ENCODE data around the gene PPP6R1. TPM values are rescaled to one million over a fixed set of nuclear protein-coding genes. Genes with fewer than 3 reads are reported as not detected.

PPP6R1 gene
- total RNA-seq = 39.8 TPM
- long read RNA-seq, transcript PPP6R1-201 (24 exons, 3,961 nt) = major isoform, 145 of 207 reads
- long read RNA-seq, partial matches to known transcripts = 28 of 207 reads
- long read RNA-seq, other reads (novel, unspliced or antisense) = 29 of 207 reads

DNA sequence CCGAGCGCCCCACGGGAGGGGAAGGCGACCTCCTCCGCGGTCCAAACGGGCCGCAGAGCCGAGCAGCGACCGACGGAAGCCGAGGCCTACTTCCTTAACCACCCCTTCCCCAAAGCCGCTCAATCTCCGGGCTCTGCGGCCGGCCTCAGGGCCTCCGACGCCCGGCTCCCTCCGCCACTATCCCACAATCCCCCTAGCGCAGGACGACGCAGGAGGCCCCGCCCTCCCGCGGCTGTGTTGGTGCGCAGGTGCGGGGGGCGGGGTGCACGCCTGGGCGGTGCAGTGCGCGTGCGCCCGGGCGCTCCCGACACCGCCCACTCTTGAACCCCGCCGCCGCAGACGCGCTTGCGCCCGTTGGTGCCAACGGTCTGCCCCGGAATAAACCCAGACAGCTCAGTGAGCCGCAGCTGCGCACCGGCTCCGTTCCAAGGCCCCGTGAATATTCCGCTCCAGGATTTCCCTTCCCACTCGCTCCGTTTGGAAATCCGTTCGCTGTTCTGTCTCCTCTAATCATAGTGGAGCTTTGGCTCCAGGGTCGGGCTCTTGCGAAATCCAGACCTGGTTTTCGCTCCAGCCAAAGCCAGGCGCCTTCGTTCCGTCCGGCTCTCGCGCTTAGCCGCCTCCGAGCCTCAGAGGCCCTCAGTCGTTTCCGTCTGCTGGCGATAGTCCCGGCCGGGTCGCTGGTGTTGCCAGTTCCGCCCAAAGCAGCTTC, at the start of gene PPP6R1:
PPP6R1 (minus strand) TSS at position 190 of the 712 bp plus-strand sequence. CDS start 11,914 bp downstream, outside the sequence.
- H3K9me3 ChIP-seq (replicated peaks) = no peaks in the 10 kb centered on the region
- no peaks in the 10 kb centered on the region for H3K27me3 ChIP-seq (ENCODE audit: low read depth)
- peak; percentile 98 for DNase-seq
- H3K27ac ChIP-seq (replicated peaks) = peak within 1 kb of the TSS; percentile 90
- peak within 1 kb of the TSS; percentile 99 for H3K4me3 ChIP-seq
- H3K36me3 ChIP-seq = peaks cover 8% of the 10 kb centered on the region
- H3K4me1 ChIP-seq = peaks cover 55% of the 10 kb centered on the region
- TF ChIP-seq, protein P1, sequence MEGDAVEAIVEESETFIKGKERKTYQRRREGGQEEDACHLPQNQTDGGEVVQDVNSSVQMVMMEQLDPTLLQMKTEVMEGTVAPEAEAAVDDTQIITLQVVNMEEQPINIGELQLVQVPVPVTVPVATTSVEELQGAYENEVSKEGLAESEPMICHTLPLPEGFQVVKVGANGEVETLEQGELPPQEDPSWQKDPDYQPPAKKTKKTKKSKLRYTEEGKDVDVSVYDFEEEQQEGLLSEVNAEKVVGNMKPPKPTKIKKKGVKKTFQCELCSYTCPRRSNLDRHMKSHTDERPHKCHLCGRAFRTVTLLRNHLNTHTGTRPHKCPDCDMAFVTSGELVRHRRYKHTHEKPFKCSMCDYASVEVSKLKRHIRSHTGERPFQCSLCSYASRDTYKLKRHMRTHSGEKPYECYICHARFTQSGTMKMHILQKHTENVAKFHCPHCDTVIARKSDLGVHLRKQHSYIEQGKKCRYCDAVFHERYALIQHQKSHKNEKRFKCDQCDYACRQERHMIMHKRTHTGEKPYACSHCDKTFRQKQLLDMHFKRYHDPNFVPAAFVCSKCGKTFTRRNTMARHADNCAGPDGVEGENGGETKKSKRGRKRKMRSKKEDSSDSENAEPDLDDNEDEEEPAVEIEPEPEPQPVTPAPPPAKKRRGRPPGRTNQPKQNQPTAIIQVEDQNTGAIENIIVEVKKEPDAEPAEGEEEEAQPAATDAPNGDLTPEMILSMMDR (IDR thresholded peaks at IDR 0.05; ENCODE audit: borderline replicate concordance) = no peak
- intact Hi-C loops (cut with micrococcal nuclease) = no loop called here

GRCh38 chr19:55308281-55308680, 49.5 kb upstream of the PPP6R1 start:
- intact Hi-C loops (cut with micrococcal nuclease) = no loop called here
- no peaks in the 10 kb centered on the region for H3K4me1 ChIP-seq
- TF ChIP-seq, protein P1 (IDR thresholded peaks at IDR 0.05; ENCODE audit: borderline replicate concordance) = no peak
- H3K27me3 ChIP-seq (ENCODE audit: low read depth) = no peaks in the 10 kb centered on the region
- DNase-seq = no peak
- H3K36me3 ChIP-seq = no peaks in the 10 kb centered on the region
- H3K27ac ChIP-seq (replicated peaks) = no peak overlapping the region
- H3K4me3 ChIP-seq = no peak overlapping the region
- peaks cover 5% of the 10 kb centered on the region for H3K9me3 ChIP-seq (replicated peaks)

GRCh38 chr19:55306712-55307111, 47.9 kb upstream of the PPP6R1 start:
- DNase-seq = no peak
- Histone ChIP-seq H3K4me1 (peaks cover under 1% of the 10 kb centered on the region), H3K36me3 (no peaks in the 10 kb centered on the region), H3K27ac (replicated peaks) (no peak overlapping the region), H3K4me3 (no peak overlapping the region), H3K9me3 (replicated peaks) (peaks cover 5% of the 10 kb centered on the region), H3K27me3 (ENCODE audit: low read depth) (no peaks in the 10 kb centered on the region)
- TF ChIP-seq, protein P1 (IDR thresholded peaks at IDR 0.05; ENCODE audit: borderline replicate concordance) = no peak
- intact Hi-C loops (cut with micrococcal nuclease) = no loop called here

- TF ChIP-seq, protein P1 (IDR thresholded peaks at IDR 0.05; ENCODE audit: borderline replicate concordance) = no peak
- Histone ChIP-seq H3K27me3 (ENCODE audit: low read depth) (no peaks in the 10 kb centered on the region), H3K27ac (replicated peaks) (no peak overlapping the region), H3K4me3 (no peak overlapping the region), H3K36me3 (no peaks in the 10 kb centered on the region), H3K9me3 (replicated peaks) (peaks cover 5% of the 10 kb centered on the region), H3K4me1 (peaks cover 4% of the 10 kb centered on the region)
- intact Hi-C loops (cut with micrococcal nuclease) = no loop called here
- DNase-seq = no peak
Measured at GRCh38 chr19:55305983-55306562, 47.3 kb upstream of the PPP6R1 start.

DNA sequence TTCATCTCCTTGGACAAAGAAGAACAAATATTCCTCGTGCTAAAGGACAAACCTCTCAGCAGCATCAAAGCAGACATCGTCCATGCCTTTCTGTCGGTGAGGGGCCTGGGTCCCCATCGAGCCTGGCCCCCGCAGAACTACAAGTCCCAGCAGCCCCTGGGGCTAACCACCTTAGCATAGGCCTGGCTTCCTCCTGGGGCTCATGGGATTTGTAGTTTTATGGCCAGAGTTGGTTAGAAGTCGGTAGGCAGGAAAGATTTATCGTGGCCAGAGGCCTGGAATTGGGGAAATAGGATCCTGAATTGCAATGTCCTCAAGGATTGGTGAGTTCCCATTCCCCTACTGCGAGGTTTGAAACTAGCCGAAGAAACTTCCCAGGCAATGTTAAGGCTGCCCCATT, 46.7 kb upstream of the PPP6R1 start:
- no peak for DNase-seq

More for the DNA sequence above, 46.7 kb upstream of the PPP6R1 start:
- Histone ChIP-seq H3K27ac (replicated peaks) (no peak overlapping the region), H3K9me3 (replicated peaks) (peaks cover 5% of the 10 kb centered on the region), H3K4me1 (peaks cover 4% of the 10 kb centered on the region), H3K27me3 (ENCODE audit: low read depth) (no peaks in the 10 kb centered on the region), H3K4me3 (no peak overlapping the region), H3K36me3 (no peaks in the 10 kb centered on the region)
- intact Hi-C loops (cut with micrococcal nuclease) = no loop called here
- TF ChIP-seq, protein P1 (IDR thresholded peaks at IDR 0.05; ENCODE audit: borderline replicate concordance) = no peak

Measured in left ventricle myocardium inferior (tissue), 1 donor.